ENCODE data around the gene CTSA.

GRCh38 chr20:45908084-45908483 lies 16.9 kb downstream of the CTSA start:
- no peak for TF ChIP-seq CTCF (IDR thresholded peaks at IDR 0.05)
- TF ChIP-seq POLR2A (IDR thresholded peaks at IDR 0.05): no peak

Measured in thyroid gland (tissue), 4 donors.